Measurements from ENCODE around the gene CFAP97D2.

Gene CFAP97D2

GRCh38 chr13:114179087-114179658 is at the start of gene CFAP97D2:
Gene CFAP97D2 (plus strand): TSS chr13:114179257. CDS start chr13:114179331, 74 bp downstream.
- TF ChIP-seq USF1 (IDR thresholded peaks at IDR 0.05) = peak; percentile 52; the same call in 1 of the 2 replicates
- no peak for TF ChIP-seq TCF12 (IDR thresholded peaks at IDR 0.05; ENCODE audit: low read depth)

DNA sequence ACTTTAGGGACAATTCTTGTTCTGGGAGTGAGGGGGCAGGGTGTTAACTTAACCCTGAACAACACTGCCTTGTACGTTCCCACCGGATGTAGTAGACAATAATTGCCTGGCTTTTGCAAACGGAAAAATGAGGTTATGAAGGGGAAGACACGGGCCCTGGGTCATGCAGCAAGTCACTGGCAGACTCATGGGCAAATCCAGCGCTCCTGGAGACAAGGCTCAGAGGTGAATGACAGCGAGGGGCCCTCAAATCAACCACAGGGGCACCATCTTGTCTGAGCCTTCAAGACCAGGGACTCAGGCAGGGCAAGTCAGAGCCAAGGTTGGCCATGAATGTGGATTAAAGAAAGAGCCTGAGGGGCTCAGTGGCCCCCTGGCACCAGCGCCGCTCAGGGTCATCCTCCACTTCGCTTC is 49.4 kb upstream of the CFAP97D2 start:
- TF ChIP-seq, protein P1, sequence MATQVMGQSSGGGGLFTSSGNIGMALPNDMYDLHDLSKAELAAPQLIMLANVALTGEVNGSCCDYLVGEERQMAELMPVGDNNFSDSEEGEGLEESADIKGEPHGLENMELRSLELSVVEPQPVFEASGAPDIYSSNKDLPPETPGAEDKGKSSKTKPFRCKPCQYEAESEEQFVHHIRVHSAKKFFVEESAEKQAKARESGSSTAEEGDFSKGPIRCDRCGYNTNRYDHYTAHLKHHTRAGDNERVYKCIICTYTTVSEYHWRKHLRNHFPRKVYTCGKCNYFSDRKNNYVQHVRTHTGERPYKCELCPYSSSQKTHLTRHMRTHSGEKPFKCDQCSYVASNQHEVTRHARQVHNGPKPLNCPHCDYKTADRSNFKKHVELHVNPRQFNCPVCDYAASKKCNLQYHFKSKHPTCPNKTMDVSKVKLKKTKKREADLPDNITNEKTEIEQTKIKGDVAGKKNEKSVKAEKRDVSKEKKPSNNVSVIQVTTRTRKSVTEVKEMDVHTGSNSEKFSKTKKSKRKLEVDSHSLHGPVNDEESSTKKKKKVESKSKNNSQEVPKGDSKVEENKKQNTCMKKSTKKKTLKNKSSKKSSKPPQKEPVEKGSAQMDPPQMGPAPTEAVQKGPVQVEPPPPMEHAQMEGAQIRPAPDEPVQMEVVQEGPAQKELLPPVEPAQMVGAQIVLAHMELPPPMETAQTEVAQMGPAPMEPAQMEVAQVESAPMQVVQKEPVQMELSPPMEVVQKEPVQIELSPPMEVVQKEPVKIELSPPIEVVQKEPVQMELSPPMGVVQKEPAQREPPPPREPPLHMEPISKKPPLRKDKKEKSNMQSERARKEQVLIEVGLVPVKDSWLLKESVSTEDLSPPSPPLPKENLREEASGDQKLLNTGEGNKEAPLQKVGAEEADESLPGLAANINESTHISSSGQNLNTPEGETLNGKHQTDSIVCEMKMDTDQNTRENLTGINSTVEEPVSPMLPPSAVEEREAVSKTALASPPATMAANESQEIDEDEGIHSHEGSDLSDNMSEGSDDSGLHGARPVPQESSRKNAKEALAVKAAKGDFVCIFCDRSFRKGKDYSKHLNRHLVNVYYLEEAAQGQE (IDR thresholded peaks at IDR 0.05; ENCODE audit: low read depth) = no peak
- TF ChIP-seq MAX (IDR thresholded peaks at IDR 0.05) (no peak), RAD21 (IDR thresholded peaks at IDR 0.05; ENCODE audit: low read depth) (no peak), USF1 (IDR thresholded peaks at IDR 0.05) (no peak), CREB1 (IDR thresholded peaks at IDR 0.05; ENCODE audit: low read depth) (no peak), TCF12 (IDR thresholded peaks at IDR 0.05; ENCODE audit: low read depth) (no peak), TEAD4 (IDR thresholded peaks at IDR 0.05) (no peak), NFIC (IDR thresholded peaks at IDR 0.05) (no peak), YY1 (IDR thresholded peaks at IDR 0.05; ENCODE audit: low read depth) (no peak), FOXM1 (IDR thresholded peaks at IDR 0.05; ENCODE audit: borderline replicate concordance, low read depth) (no peak), EGR1 (IDR thresholded peaks at IDR 0.05) (no peak), ZBTB7A (IDR thresholded peaks at IDR 0.05; ENCODE audit: low read depth) (no peak), CEBPB (IDR thresholded peaks at IDR 0.05) (no peak)

DNA sequence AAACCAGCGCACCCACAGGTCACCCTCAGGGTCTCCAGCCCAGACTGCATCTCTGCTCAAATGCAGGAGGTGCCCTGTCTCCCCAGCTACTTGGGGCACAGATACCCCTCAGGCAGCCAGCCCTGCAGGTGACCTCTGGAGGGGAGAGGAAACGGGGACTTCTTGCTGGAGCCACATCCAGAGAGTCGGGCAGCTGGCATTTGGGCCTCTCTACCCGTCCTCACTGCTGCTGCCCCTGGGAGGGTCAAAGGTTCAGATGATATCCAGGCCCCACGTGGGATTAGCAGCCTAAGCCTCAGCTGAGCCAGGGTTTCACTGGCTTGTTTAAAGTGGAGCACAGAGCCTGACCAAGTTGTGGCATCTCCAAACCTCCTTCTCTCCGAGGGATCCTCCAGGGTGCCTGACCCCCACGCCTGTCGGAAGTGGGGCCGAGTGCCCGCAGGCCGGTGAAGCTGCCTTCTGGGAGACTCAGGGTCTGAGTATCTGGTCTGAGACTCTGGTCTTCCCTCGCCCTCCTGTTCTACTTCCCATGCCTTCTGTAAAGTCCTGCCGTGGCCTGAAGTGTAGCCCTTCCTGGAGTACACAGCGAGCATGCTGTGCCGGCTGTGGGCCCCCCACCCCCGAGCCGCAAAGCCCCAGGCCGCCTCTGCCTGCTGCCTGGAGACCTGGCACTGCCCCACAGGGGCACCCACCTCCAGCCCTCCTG is 48.8 kb upstream of the CFAP97D2 start:
- TF ChIP-seq YY1 (IDR thresholded peaks at IDR 0.05; ENCODE audit: low read depth) (no peak), MAX (IDR thresholded peaks at IDR 0.05) (no peak), FOXM1 (IDR thresholded peaks at IDR 0.05; ENCODE audit: borderline replicate concordance, low read depth) (no peak), TCF12 (IDR thresholded peaks at IDR 0.05; ENCODE audit: low read depth) (no peak), TAF1 (IDR thresholded peaks at IDR 0.05; ENCODE audit: low read depth) (no peak; the same call in 1 of the 2 replicates), RAD21 (IDR thresholded peaks at IDR 0.05; ENCODE audit: low read depth) (no peak), ZBTB7A (IDR thresholded peaks at IDR 0.05; ENCODE audit: low read depth) (no peak), EGR1 (IDR thresholded peaks at IDR 0.05) (no peak), USF1 (IDR thresholded peaks at IDR 0.05) (no peak), NFIC (IDR thresholded peaks at IDR 0.05) (no peak), EP300 (IDR thresholded peaks at IDR 0.05; ENCODE audit: borderline replicate concordance) (no peak), CEBPB (IDR thresholded peaks at IDR 0.05) (no peak), CREB1 (IDR thresholded peaks at IDR 0.05; ENCODE audit: low read depth) (no peak), TEAD4 (IDR thresholded peaks at IDR 0.05) (no peak)
- TF ChIP-seq, protein P1 (IDR thresholded peaks at IDR 0.05; ENCODE audit: low read depth) = no peak

- no peak for TF ChIP-seq USF1 (IDR thresholded peaks at IDR 0.05)
- 0 out of 2 replicates have a peak, but pooled peaks have one; percentile 12 for TF ChIP-seq MAX (IDR thresholded peaks at IDR 0.05)
Measured at GRCh38 chr13:114130837-114131582, 48.0 kb upstream of the CFAP97D2 start.

Data from Ishikawa (cell line).